Measurements from ENCODE around the gene CNN2. TPM values are rescaled to one million over a fixed set of nuclear protein-coding genes. Genes with fewer than 3 reads are reported as not detected.

The CNN2 gene
- total and polyA plus RNA-seq, 12 donors = 33.0 to 117 (median 61.7) TPM

GRCh38 chr19:986083-986482 lies 40.3 kb upstream of the CNN2 start:
- Histone ChIP-seq H3K27me3 (no peaks in the 10 kb centered on the region), H3K4me1 (peaks cover 4 to 28% (median 18%) of the 10 kb centered on the region in 9 donors), H3K27ac (no peak overlapping the region), H3K4me3 (no peak overlapping the region), H3K36me3 (peaks cover 0 to 47% (median 20%) of the 10 kb centered on the region in 9 donors), H3K9me3 (no peaks in the 10 kb centered on the region)
- ATAC-seq = no peak
- no peak for DNase-seq
- WGBS, 2 donors = 91 to 93% methylated on average over 14 of the region's 14 CpGs
- intact Hi-C loops (cut with DNase I) = loop anchor here in 2 of 10 donors (10.0 kb wide), 2 partner anchors 121 to 131 kb away; partner anchors contain the start of genes CFD (in 1 of the 2) and ELANE (in 1 of the 2)
- TF ChIP-seq CTCF (IDR thresholded peaks at IDR 0.05) = no peak

GRCh38 chr19:988081-988480 lies 38.3 kb upstream of the CNN2 start:
- TF ChIP-seq CTCF (IDR thresholded peaks at IDR 0.05) = no peak
- H3K27ac ChIP-seq = no peak overlapping the region
- WGBS, 2 donors = 79 to 88% methylated on average over 14 of the region's 14 CpGs
- no peaks in the 10 kb centered on the region for H3K9me3 ChIP-seq
- no peaks in the 10 kb centered on the region for H3K27me3 ChIP-seq
- DNase-seq (no peak), ATAC-seq (no peak)
- intact Hi-C loops (cut with DNase I) = loop anchor here in 2 of 10 donors (10.0 kb wide), 2 partner anchors 123 to 133 kb away; partner anchors contain the start of genes CFD (in 1 of the 2) and ELANE (in 1 of the 2)
- H3K4me3 ChIP-seq = no peak overlapping the region
- peaks cover 0 to 61% (median 20%) of the 10 kb centered on the region in 9 donors for H3K36me3 ChIP-seq
- peaks cover under 1 to 19% (median 15%) of the 10 kb centered on the region in 9 donors for H3K4me1 ChIP-seq

DNA sequence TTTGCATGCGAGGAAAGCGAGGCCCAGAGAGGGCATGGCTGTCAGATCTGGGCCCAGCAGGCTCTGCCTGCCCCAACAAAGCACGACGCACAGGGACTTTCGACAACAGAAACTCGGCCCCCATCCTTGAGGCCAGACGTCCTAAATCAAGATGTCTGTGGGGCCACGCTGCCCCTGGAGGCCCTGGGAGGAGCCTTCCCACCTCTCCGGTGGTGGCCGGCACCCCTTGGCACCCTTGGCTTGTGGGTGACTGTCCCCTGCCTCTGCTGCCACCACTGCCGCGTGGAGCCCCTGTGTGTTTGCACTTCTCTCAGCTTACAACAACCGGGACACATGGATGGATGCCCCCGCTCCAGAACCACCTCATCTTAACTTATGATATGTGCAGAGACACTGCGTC lies 37.9 kb upstream of the CNN2 start:
- no peak for DNase-seq
- intact Hi-C loops (cut with DNase I) = loop anchor here in 2 of 10 donors (10.0 kb wide), 2 partner anchors 124 to 134 kb away; partner anchors contain the start of genes CFD (in 1 of the 2) and ELANE (in 1 of the 2)
- Histone ChIP-seq H3K36me3 (peaks cover 0 to 65% (median 20%) of the 10 kb centered on the region in 9 donors), H3K27ac (no peak overlapping the region), H3K27me3 (no peaks in the 10 kb centered on the region), H3K4me3 (no peak overlapping the region), H3K4me1 (peaks cover 0 to 15% (median 11%) of the 10 kb centered on the region in 9 donors), H3K9me3 (no peaks in the 10 kb centered on the region)
- TF ChIP-seq CTCF (IDR thresholded peaks at IDR 0.05) = no peak
- ATAC-seq = no peak
- 88 to 89% methylated on average over 15 of the region's 15 CpGs for WGBS, 2 donors

DNA sequence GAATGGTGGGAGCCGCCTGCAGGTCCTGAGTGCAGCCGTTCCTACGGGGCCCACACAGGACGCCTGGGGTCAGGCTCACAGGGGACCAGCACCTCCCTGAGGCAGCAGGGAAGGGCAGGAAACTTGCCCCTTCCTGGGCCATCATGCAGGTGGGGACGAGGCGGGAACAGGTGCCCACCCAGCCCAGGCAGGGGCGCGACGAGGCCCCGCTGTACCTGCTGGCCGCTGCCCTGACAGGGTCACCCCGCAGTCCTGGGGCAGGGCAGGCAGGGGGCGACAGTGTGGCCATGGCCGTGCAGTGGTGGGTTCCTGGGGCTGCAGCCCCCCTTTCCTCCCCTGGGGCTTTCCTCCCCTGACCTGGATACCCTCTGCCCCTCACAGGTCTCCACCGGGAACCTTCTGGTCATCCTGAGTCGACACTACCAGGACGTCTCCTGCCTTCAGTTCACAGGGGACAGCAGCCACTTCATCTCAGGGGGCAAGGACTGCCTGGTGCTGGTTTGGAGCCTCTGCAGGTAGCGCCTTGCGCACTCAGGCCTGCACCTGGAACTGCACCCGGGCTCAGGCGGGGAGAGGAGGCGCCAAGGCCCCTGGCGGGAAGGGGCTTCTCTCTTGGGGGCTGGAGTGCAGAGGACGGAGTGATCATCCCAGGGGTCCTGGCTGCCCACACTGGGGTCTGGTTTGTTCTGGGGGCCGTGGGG lies 36.9 kb upstream of the CNN2 start:
- Histone ChIP-seq H3K4me3 (no peak overlapping the region), H3K27ac (no peak overlapping the region), H3K27me3 (no peaks in the 10 kb centered on the region), H3K4me1 (peaks cover 0 to 10% (median 7%) of the 10 kb centered on the region in 9 donors), H3K9me3 (no peaks in the 10 kb centered on the region), H3K36me3 (peaks cover 0 to 76% (median 26%) of the 10 kb centered on the region in 9 donors)
- intact Hi-C loops (cut with DNase I) = loop anchor here in 2 of 10 donors (10.0 kb wide), 2 partner anchors 125 to 135 kb away; partner anchors contain the start of genes CFD (in 1 of the 2) and ELANE (in 1 of the 2)
- no peak for DNase-seq
- TF ChIP-seq CTCF (IDR thresholded peaks at IDR 0.05) = peak in 6 of 9 donors; percentile 6 to 30 (median 11)
- WGBS, 2 donors = 88 to 93% methylated on average over 25 of the region's 25 CpGs
- no peak for ATAC-seq

Measured in heart right ventricle (tissue), 16 donors.